Measurements from ENCODE around the gene ECT2L.

The ECT2L gene

GRCh38 chr6:138806889-138807288, 11.0 kb downstream of the ECT2L start:
- DNase-seq, result no peak

GRCh38 chr6:138809677-138810076, 13.8 kb downstream of the ECT2L start:
- DNase-seq, result no peak

- DNase-seq, result peak; percentile 8 to 22
Observed at GRCh38 chr6:138811866-138812265, 16.0 kb downstream of the ECT2L start.

GRCh38 chr6:138814179-138814834, 18.4 kb downstream of the ECT2L start:
- DNase-seq, result no peak

GRCh38 chr6:138815221-138815620, 19.3 kb downstream of the ECT2L start:
- no peak for DNase-seq

- DNase-seq, result peak; percentile 75 to 81
Observed at GRCh38 chr6:138815797-138816528, 20.1 kb downstream of the ECT2L start.

- DNase-seq, result no peak
Observed at GRCh38 chr6:138817799-138818198, 21.9 kb downstream of the ECT2L start.

- DNase-seq, result peak; percentile 40 to 56
Observed at GRCh38 chr6:138818496-138819194, 22.8 kb downstream of the ECT2L start.

- no peak for DNase-seq
Observed at GRCh38 chr6:138821519-138821918, 25.6 kb downstream of the ECT2L start.

GRCh38 chr6:138824482-138825144, 28.7 kb downstream of the ECT2L start:
- DNase-seq, result no peak

- DNase-seq, result no peak
Observed at GRCh38 chr6:138830248-138830647, 34.4 kb downstream of the ECT2L start.

GRCh38 chr6:138832182-138832581, 36.3 kb downstream of the ECT2L start:
- DNase-seq, result no peak

GRCh38 chr6:138833816-138834539, 38.1 kb downstream of the ECT2L start:
- no peak for DNase-seq

GRCh38 chr6:138837246-138837645, 41.4 kb downstream of the ECT2L start:
- no peak for DNase-seq

- no peak for DNase-seq
Observed at GRCh38 chr6:138844192-138844591, 48.3 kb downstream of the ECT2L start.

GRCh38 chr6:138847884-138848283, 52.0 kb downstream of the ECT2L start:
- DNase-seq, result no peak

GRCh38 chr6:138848461-138848860, 52.6 kb downstream of the ECT2L start:
- DNase-seq, result no peak

GRCh38 chr6:138849791-138850190, 53.9 kb downstream of the ECT2L start:
- DNase-seq, result no peak

GRCh38 chr6:138856654-138857053, 60.8 kb downstream of the ECT2L start:
- peak in 1 of 2 experiments; percentile 8 for DNase-seq

GRCh38 chr6:138857775-138858174, 61.9 kb downstream of the ECT2L start:
- no peak for DNase-seq

- no peak for DNase-seq
Observed at GRCh38 chr6:138862456-138862855, 66.6 kb downstream of the ECT2L start.

- DNase-seq, result no peak
Observed at GRCh38 chr6:138863321-138863720, 67.4 kb downstream of the ECT2L start.
